H1 (cell line): ENCODE measurements around the gene NKAIN2. TPM values are rescaled to one million over a fixed set of nuclear protein-coding genes. Genes with fewer than 3 reads are reported as not detected.

Source experiments
- CTCF ChIA-PET: fragments of 300-600 bp; sonication (Branson Sonifier 250); formaldehyde crosslinking; loops from one replicate; lab custom pipeline; 2021; ENCODE audit not compliant: partially characterized antibody; lab: Charles Lee
- POLR2A ChIA-PET: fragments of 300-600 bp; sonication (Branson Sonifier 250); formaldehyde crosslinking; loops from one replicate; lab custom pipeline; 2021; ENCODE audit warnings: inconsistent platforms; ENCODE audit not compliant: partially characterized antibody; lab: Charles Lee
- DNase-seq, 2 experiments: peaks; one replicate each; pipeline versions ENCODE4 v3.0.0 to v3.0.0-alpha.2; 2010 to 2022; ENCODE audit warnings: low spot score in 2 of 2, low read depth in 1 of 2, mixed read lengths in 1 of 2
- FAIRE-seq: peaks from 2 replicates; lab custom pipeline; 2011; peaks lifted over from hg19 to GRCh38; lab: Jason Lieb, UNC
- H2AFZ ChIP-seq: 2 replicates; pipeline ENCODE4 v1.8.1; 2012; ENCODE audit warnings: low read length, inconsistent platforms
- H2AK5ac ChIP-seq: 2 replicates; pipeline ENCODE4 v1.6.1; 2013; ENCODE audit warnings: low read depth, low read length
- H2BK120ac ChIP-seq: replicated peaks from 2 replicates; pipeline ENCODE3; 2013; ENCODE audit warnings: low read depth, low read length, inconsistent platforms
- H2BK12ac ChIP-seq: 2 replicates; pipeline ENCODE4 v1.6.1; 2013; ENCODE audit warnings: low read depth, low read length
- H2BK15ac ChIP-seq: 2 replicates; pipeline ENCODE4 v1.6.1; 2013; ENCODE audit warnings: low read length
- H2BK20ac ChIP-seq: 2 replicates; pipeline ENCODE4 v1.6.1; 2013; ENCODE audit warnings: low read length
- H2BK5ac ChIP-seq: 2 replicates; pipeline ENCODE4 v1.6.1; 2013; ENCODE audit warnings: low read depth, low read length
- H3K14ac ChIP-seq: 2 replicates; pipeline ENCODE4 v1.6.1; 2013; ENCODE audit warnings: inconsistent platforms; ENCODE audit not compliant: insufficient read length
- H3K18ac ChIP-seq: 2 replicates; pipeline ENCODE4 v1.6.1; 2013; ENCODE audit warnings: low read length; ENCODE audit errors: extremely low read depth
- H3K23ac ChIP-seq: 2 replicates; pipeline ENCODE4 v1.6.1; 2013; ENCODE audit warnings: inconsistent platforms; ENCODE audit not compliant: insufficient read length
- H3K23me2 ChIP-seq: 2 replicates; pipeline ENCODE4 v1.6.1; 2013; ENCODE audit warnings: low read depth, low read length
- H3K27ac ChIP-seq: 2 replicates; pipeline ENCODE4 v1.6.1; 2011; ENCODE audit warnings: low read depth, low read length, inconsistent platforms
- H3K27me3 ChIP-seq, 4 experiments: replicated peaks in 1 of 4; 1 replicate in 1 of 4; 2 replicates in 3 of 4; pipeline versions ENCODE4 v1.6.1 to v1.8.1; 2011 to 2013; ENCODE audit warnings: low read length in 3 of 4, mild to moderate bottlenecking in 3 of 4, inconsistent platforms in 2 of 4, mixed read lengths in 2 of 4, moderate library complexity in 1 of 4; ENCODE audit not compliant: control insufficient read depth in 3 of 4, insufficient read depth in 3 of 4; ENCODE audit errors: extremely low read depth in 1 of 4
- H3K36me3 ChIP-seq, 4 experiments: 2 replicates each; pipeline versions ENCODE4 v1.6.1 to v1.8.1; 2011 to 2013; ENCODE audit warnings: mild to moderate bottlenecking in 4 of 4, low read length in 3 of 4, moderate library complexity in 2 of 4, control low read depth in 1 of 4, inconsistent platforms in 1 of 4; ENCODE audit not compliant: insufficient read depth in 4 of 4, control insufficient read depth in 2 of 4
- H3K4ac ChIP-seq: replicated peaks from 2 replicates; pipeline ENCODE3; 2013; ENCODE audit warnings: low read length, low read depth, mixed read lengths, inconsistent platforms; ENCODE audit not compliant: insufficient read length
- H3K4me1 ChIP-seq, 4 experiments: replicated peaks in 1 of 4; 1 replicate in 1 of 4; 2 replicates in 3 of 4; pipeline versions ENCODE4 v1.6.1 to v1.8.1; 2011 to 2013; ENCODE audit warnings: low read length in 3 of 4, inconsistent platforms in 2 of 4, mixed read lengths in 1 of 4; ENCODE audit not compliant: insufficient read depth in 4 of 4, control insufficient read depth in 3 of 4
- H3K4me2 ChIP-seq, 2 experiments: 2 replicates each; pipeline versions ENCODE4 v1.6.1 to v1.8.1; 2011 to 2013; ENCODE audit warnings: low read depth in 2 of 2, low read length in 2 of 2, control low read depth in 1 of 2, inconsistent platforms in 1 of 2, mild to moderate bottlenecking in 1 of 2; ENCODE audit not compliant: insufficient read depth in 1 of 2
- H3K4me3 ChIP-seq, 4 experiments: fragments of 200-600, 300-600 bp in 1 of 4; sonication (generic), shearing (Covaris generic), sonication (Bioruptor Twin) in 1 of 4; 2 replicates each; pipeline versions ENCODE4 v1.5.1 to v1.8.1; 2011 to 2016; ENCODE audit warnings: low read length in 4 of 4, low read depth in 3 of 4, control low read depth in 2 of 4, inconsistent platforms in 2 of 4, mild to moderate bottlenecking in 2 of 4, mixed read lengths in 1 of 4, moderate library complexity in 1 of 4; ENCODE audit not compliant: insufficient read depth in 2 of 4; ENCODE audit errors: extremely low read depth in 1 of 4
- H3K56ac ChIP-seq: replicated peaks from 2 replicates; pipeline ENCODE3; 2013; ENCODE audit warnings: low read depth, mild to moderate bottlenecking, mixed read lengths, low read length, inconsistent platforms; ENCODE audit not compliant: insufficient read length
- H3K79me1 ChIP-seq: 2 replicates; pipeline ENCODE4 v1.6.1; 2013; ENCODE audit warnings: low read depth, low read length, control low read depth
- H3K79me2 ChIP-seq, 2 experiments: 2 replicates each; pipeline versions ENCODE4 v1.6.1 to v1.8.1; 2012 to 2013; ENCODE audit warnings: low read length in 2 of 2, mild to moderate bottlenecking in 2 of 2, inconsistent platforms in 1 of 2; ENCODE audit not compliant: insufficient read depth in 2 of 2, control insufficient read depth in 1 of 2
- H3K9ac ChIP-seq, 4 experiments: replicated peaks in 1 of 4; 1 replicate in 1 of 4; 2 replicates in 3 of 4; pipeline versions ENCODE4 v1.6.1 to v1.8.1; 2011 to 2013; ENCODE audit warnings: low read depth in 3 of 4, low read length in 3 of 4, control low read depth in 2 of 4, mild to moderate bottlenecking in 2 of 4, moderate library complexity in 2 of 4, inconsistent platforms in 1 of 4; ENCODE audit errors: extremely low read depth in 1 of 4
- H3K9me3 ChIP-seq, 2 experiments: 2 replicates each; pipeline versions ENCODE4 v1.6.1 to v1.8.1; 2012 to 2013; ENCODE audit warnings: mild to moderate bottlenecking in 2 of 2, moderate library complexity in 2 of 2, control low read depth in 1 of 2, inconsistent platforms in 1 of 2, low read depth in 1 of 2, low read length in 1 of 2, mixed read lengths in 1 of 2; ENCODE audit not compliant: insufficient read depth in 2 of 2
- H4K20me1 ChIP-seq, 2 experiments: replicated peaks in 1 of 2; 2 replicates each; pipeline versions ENCODE3 to v1.8.1; 2011 to 2013; ENCODE audit warnings: inconsistent platforms in 2 of 2, low read length in 2 of 2, mild to moderate bottlenecking in 1 of 2; ENCODE audit not compliant: insufficient read depth in 2 of 2, control insufficient read depth in 1 of 2
- H4K5ac ChIP-seq: 2 replicates; pipeline ENCODE4 v1.6.1; 2013; ENCODE audit warnings: low read length, low read depth, mixed read lengths, inconsistent platforms; ENCODE audit not compliant: insufficient read length
- H4K8ac ChIP-seq: 2 replicates; pipeline ENCODE4 v1.8.0; 2013; ENCODE audit warnings: mild to moderate bottlenecking, moderate library complexity, low read length, inconsistent platforms; ENCODE audit not compliant: insufficient read depth; ENCODE audit errors: extremely low read depth
- H4K91ac ChIP-seq: replicated peaks from 2 replicates; pipeline ENCODE3; 2013; ENCODE audit warnings: low read length, mixed read lengths, inconsistent platforms; ENCODE audit not compliant: insufficient read length
- CREB1 ChIP-seq: IDR thresholded peaks from 2 replicates; pipeline ENCODE4 v1.6.1; 2012; ENCODE audit warnings: inconsistent platforms
- EGR1 ChIP-seq: IDR thresholded peaks from 2 replicates; pipeline ENCODE4 v1.6.1; 2011; ENCODE audit warnings: low read depth, low read length, borderline replicate concordance
- SP2 ChIP-seq: IDR thresholded peaks from 2 replicates; pipeline ENCODE4 v1.6.1; 2012; ENCODE audit warnings: mild to moderate bottlenecking, low read length, inconsistent platforms
- TAF1 ChIP-seq: IDR thresholded peaks from 2 replicates; pipeline ENCODE4 v1.6.1; 2011; ENCODE audit warnings: mild to moderate bottlenecking, low read depth, low read length
- WGBS, 2 experiments: shearing (Covaris generic) in 1 of 2; methylation state at CpG; one replicate each; pipeline versions ENCODE4 v1.1.6 to v1.1.7; 2013 to 2015; ENCODE audit warnings: low lambda C conversion rate in 2 of 2, mixed read lengths in 2 of 2, inconsistent platforms in 1 of 2, low coverage in 1 of 2, missing lambda C conversion rate in 1 of 2; ENCODE audit not compliant: insufficient replicate concordance in 2 of 2, insufficient coverage in 1 of 2, insufficient read length in 1 of 2; ENCODE audit errors: extremely low coverage in 1 of 2, missing lambda C conversion rate in 1 of 2; 5-methylcytosine and 5-hydroxymethylcytosine counted together
- polyA plus RNA-seq, 7 experiments: library from polyadenylated mRNA; depleted of rRNA in 3 of 7; stranded (reverse) in 5 of 7; unstranded in 2 of 7; fragments of >200 nt in 5 of 7; fragments of 200-250 nt in 2 of 7; gene quantifications; 1 replicate in 5 of 7; 2 replicates in 1 of 7; 4 replicates in 1 of 7; pipeline versions ENCODE4 v1.2.1 to v1.2.3, GENCODE V29; 2011 to 2013; ENCODE audit warnings: missing spikeins in 2 of 7, mixed read lengths in 2 of 7
- total RNA-seq: library from RNA; stranded (reverse); fragmentation: NEBNext Ultra II Directional; extraction: Animal tissue kit (Norgen Biotek cat#: 25700); gene quantifications from 2 replicates; pipeline ENCODE4 v1.2.1, GENCODE V29; 2021
- TF ChIP-seq, protein P1 (sequence below): IDR thresholded peaks from 2 replicates; pipeline ENCODE4 v1.6.1; 2011; ENCODE audit warnings: low read length, improper control_type of control experiment

The NKAIN2 gene
- total and polyA plus RNA-seq, 2 of the 8 experiments (the other 6 are each of a cell fraction or from before 2014, with no cell fraction given): 0.20 to 0.34 TPM

DNA sequence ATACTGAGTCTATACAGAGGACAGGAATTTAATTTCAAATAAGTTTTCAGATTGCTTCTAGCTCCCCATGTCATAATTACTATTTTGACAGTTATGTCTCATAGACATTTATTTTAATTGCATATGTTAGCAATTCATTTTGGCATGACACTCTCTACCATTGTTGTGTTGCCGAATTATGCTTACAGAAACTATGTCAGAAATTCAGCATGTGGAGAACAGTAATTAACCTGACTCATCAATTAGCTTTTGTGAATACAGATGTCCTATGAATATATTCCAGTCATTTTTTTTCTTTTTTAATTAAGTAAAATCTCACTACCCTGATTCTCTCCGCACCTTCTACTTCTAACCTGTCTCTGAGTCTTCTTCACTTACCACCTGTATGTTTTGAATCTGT is 105.1 kb downstream of the NKAIN2 start:
- H3K9me3 ChIP-seq: no peaks in the 10 kb centered on the region
- no peak overlapping the region for H4K8ac ChIP-seq
- no peaks in the 10 kb centered on the region for H3K23me2 ChIP-seq
- 98% methylated on average over 2 of the region's 2 CpGs; no CpG with 5 or more reads in 1 of the 2 experiments for WGBS, 2 experiments
- ChIA-PET POLR2A (no interaction called here), CTCF (interaction anchor here (1.5 kb wide), 1 partner anchor 9 kb away, joined by 3 read pairs; no protein-coding TSS in a partner anchor)
- H2AFZ ChIP-seq: no peak overlapping the region
- no peak overlapping the region for H3K27ac ChIP-seq
- H3K79me1 ChIP-seq: no peaks in the 10 kb centered on the region
- H2BK20ac ChIP-seq: no peak overlapping the region
- no peaks in the 10 kb centered on the region for H3K4me1 ChIP-seq
- no peak overlapping the region for H3K56ac ChIP-seq
- TF ChIP-seq EGR1: no peak
- TF ChIP-seq, protein P1, sequence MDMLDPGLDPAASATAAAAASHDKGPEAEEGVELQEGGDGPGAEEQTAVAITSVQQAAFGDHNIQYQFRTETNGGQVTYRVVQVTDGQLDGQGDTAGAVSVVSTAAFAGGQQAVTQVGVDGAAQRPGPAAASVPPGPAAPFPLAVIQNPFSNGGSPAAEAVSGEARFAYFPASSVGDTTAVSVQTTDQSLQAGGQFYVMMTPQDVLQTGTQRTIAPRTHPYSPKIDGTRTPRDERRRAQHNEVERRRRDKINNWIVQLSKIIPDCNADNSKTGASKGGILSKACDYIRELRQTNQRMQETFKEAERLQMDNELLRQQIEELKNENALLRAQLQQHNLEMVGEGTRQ: no peak
- TF ChIP-seq SP2: no peak
- TF ChIP-seq TAF1: no peak
- TF ChIP-seq CREB1: no peak
- no peak overlapping the region for H4K5ac ChIP-seq
- H2AK5ac ChIP-seq: no peak overlapping the region
- H3K4ac ChIP-seq: no peak overlapping the region
- H4K91ac ChIP-seq: no peak overlapping the region
- no peak overlapping the region for H3K4me3 ChIP-seq
- H3K9ac ChIP-seq: no peak overlapping the region
- H2BK5ac ChIP-seq: no peak overlapping the region
- H3K23ac ChIP-seq: no peak overlapping the region
- no peak overlapping the region for H3K18ac ChIP-seq
- H2BK120ac ChIP-seq: no peak overlapping the region
- H3K4me2 ChIP-seq: no peak overlapping the region
- no peak for FAIRE-seq
- DNase-seq: no peak
- no peak overlapping the region for H3K14ac ChIP-seq
- H3K36me3 ChIP-seq: no peaks in the 10 kb centered on the region
- H4K20me1 ChIP-seq: no peaks in the 10 kb centered on the region
- no peaks in the 10 kb centered on the region for H3K79me2 ChIP-seq
- H3K27me3 ChIP-seq: no peaks in the 10 kb centered on the region
- no peak overlapping the region for H2BK15ac ChIP-seq
- no peak overlapping the region for H2BK12ac ChIP-seq
